Activated CD4-positive, alpha-beta T cell treated with anti-CD3 and anti-CD28 coated beads, Interleukin-2, amount 50 U/mL, for 48 hours (primary cell): ENCODE data around the gene SYS1.
"Not testable (repeated sequence)": the region's sequence is repeated elsewhere in the genome, so short reads cannot be mapped to it uniquely, and the experiment has no call there.

Experiments used
- DNase-seq, 2 experiments: peaks; one replicate each; pipeline ENCODE4 v3.0.0-alpha.2; 2020

SYS1 gene

GRCh38 chr20:45340236-45340847, 22.6 kb upstream of the SYS1 start:
- DNase-seq = no peak

- no peak for DNase-seq
These were observed 22.0 kb upstream of the SYS1 start for GRCh38 chr20:45340951-45341350.

DNA sequence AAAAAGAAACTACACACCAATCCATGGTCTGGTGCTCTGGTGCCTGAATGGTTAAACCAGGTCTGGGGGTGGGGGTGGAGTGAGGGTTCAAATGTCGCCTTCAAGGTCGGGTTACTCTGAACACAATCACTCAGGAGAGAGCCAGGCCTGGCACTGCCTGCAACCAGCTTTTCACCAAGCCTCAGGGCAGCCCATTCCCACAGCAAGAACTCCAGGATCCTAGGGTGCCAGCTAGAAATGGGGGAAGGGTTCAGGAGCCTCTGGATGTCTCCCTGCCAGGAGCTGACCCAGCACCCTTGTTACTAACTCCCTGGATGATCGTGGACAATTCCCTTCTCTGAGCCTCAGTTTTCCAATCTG, 21.4 kb upstream of the SYS1 start:
- DNase-seq = no peak

DNA sequence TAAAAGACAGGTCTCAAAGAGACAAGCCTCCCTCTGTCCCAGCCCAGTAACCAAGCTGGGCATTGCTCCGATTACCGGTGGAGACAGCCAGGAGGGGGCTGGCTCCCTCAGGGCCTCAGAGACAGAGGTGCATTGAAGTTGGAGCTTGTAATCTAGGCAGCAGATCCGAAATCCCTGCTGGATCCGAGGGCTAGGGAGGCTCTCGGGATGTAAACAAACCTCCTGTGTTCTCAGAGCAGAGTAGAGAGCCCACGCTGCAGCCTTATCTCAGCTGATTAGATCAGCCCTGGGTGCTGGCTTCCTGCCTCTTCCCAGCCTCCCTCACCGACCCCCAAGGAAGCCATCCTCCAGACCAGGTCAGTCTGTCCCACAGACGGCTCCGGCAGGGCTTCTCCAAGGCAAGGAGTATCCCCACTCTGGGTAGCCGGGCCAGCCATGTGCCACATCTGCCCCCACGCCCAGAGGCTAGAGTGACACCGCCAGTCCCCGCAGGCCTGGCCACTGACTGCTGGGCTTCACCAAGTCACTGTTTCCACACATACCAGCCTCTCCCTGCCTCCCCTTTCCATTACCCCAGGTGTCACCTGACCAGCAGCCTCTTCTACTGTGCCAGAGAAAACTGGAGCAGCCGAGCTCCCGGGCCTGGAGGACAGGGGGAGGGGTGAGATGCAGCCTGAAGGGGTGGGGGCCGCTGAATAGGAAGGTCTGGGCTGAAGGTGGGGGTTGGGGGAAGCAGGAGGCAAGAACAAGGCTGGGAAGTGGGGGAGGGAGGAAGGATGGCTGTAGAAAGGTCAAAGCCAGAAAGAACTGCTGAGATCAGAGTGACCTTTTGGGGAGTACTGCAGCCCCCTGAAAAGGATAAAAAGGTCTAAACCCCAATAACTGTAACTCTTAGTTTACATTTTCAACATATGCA, 20.8 kb upstream of the SYS1 start:
- DNase-seq = no peak

DNA sequence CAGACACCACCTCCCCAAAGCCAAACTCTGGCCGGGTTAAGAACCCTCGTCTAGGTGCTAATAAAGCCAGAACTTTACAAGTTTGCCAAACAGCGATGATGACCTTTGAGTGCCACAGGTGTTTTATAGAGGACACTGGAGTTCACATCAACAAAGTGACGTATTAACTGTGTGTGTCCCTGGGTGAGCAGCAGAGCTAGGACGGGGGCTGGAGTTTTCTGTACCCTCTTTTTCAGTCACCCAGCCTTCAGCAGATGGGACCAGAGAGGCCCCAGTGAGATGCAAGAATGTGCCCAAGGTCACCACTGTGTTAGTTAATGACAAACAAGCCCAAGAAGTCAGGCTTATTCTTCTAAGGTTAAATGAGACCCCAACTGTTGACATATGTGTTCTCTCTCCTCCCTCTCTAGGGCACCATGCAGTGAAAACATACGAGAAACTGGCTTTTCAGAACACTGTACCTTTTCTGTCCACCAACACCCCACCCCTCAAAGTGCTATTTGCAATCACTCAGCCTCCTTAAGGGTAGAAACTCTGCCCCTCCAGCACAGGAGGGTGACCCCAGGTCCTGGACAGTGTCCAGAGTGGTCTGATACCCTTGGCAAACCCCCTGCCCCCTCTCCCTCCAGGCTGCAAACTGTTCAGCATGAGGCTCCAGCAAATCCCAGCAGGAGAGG, 20.0 kb upstream of the SYS1 start:
- DNase-seq = no peak

DNA sequence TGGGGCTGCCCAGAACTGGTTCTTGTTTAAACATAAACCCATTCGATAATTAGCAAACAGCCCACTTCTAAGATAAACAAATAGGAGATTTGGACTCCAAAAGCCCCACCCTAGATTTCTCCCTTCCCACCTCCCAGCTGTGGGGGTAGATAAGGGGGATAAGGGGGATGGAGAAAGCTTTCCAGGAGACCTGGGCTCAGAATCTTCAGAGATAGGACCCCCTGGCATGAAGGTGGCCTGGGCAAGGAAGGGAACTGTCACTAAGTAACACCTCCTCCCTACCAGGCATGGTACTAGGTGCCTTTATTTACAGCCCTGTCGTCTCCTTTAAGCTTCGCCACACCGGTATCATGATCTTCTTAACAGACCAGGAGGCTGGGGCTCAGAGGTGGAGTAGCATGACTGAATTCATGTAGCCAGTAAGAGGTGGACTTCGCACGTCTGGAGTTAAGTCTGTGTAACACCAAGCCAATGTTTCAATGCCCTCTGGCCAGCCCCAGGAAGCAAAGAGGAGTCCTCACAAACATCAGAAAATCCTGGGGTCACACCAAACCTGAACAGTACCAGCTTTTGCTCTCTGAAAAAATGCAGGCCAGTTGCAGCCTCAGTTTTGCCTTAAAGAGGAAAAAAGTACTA, 19.3 kb upstream of the SYS1 start:
- DNase-seq = no peak

GRCh38 chr20:45344168-45344860, 18.6 kb upstream of the SYS1 start:
- peak in 1 of 2 experiments; percentile 22 for DNase-seq

DNA sequence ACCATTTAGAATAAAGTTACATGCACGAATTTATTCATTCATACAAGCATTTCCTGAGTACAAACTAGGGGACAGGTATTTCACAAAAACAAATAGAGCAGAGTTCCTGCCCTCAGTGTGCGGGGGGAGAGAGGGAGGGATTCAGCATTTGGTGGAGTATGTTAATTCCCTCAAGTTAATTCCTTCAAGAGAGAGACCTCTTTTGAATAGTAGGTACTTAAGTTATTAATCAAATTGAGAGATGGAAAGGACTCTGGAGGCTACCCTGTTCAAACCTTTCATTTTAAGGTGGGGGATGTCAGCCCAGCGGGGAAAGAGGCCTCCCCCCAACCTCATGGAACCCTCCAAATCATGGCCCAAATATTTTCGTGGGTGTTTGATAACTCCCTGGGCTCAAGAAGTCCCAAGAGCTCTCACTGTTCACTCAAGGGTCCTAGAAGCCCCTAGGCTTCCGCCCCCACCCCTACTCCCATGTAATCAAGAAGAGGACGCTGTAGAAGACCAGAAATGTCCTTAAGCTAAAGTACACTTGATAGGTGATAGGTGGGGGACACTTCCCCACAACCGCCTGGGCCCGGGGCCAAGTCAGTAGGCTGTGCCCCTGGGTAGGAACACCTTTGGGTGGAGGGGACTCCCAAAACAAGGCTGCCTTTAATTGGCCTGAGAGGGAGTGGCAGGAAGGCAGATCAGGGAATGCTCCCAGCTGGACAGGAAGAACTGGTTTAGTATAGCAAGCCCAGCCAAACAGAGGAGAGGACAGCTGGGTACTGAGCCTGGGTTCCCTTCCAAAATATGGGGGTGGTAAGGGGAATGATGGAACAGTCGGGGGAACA, 17.6 kb upstream of the SYS1 start:
- DNase-seq = no peak

DNA sequence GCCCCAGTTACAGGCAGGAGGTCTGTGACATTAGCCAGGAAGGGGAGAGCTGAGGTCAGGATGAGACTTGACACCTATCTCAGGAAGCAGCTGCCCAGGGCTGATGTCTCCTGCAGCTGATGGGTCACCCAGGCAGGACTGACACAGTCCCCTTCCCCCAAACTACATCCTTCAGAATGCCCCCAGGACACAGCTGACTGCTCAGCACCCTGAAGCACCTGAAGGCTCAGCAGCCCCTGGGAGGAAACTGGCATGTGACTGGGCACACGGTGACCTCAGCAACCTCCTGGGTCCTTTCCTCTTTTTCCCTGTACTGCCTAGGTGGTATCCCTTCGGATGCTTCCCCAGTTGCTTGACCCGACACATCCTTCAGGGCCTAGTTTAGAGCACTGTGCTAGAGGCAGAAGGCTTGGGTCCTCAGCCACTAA, 16.7 kb upstream of the SYS1 start:
- no peak for DNase-seq

DNA sequence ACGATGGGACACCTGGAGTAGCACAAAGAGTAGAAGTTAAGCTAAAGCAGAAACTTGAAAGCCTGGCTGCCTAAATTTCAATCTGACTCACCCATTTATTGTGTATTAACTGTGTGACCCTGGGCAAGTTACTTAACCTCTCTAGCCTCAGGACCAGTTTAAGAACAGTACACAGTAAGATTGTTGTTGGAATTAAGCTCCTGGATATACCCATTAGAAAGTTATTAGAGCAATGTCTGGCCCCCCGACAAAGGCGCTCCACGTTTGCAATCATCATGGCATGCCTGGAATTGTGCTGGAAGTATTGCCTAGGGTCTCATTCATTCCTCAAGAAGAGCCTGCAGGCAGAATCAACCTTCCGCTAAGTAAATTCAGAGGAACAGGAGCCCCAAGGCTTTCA, 16.1 kb upstream of the SYS1 start:
- no peak for DNase-seq

GRCh38 chr20:45347297-45347935, 15.5 kb upstream of the SYS1 start:
- DNase-seq = no peak

DNA sequence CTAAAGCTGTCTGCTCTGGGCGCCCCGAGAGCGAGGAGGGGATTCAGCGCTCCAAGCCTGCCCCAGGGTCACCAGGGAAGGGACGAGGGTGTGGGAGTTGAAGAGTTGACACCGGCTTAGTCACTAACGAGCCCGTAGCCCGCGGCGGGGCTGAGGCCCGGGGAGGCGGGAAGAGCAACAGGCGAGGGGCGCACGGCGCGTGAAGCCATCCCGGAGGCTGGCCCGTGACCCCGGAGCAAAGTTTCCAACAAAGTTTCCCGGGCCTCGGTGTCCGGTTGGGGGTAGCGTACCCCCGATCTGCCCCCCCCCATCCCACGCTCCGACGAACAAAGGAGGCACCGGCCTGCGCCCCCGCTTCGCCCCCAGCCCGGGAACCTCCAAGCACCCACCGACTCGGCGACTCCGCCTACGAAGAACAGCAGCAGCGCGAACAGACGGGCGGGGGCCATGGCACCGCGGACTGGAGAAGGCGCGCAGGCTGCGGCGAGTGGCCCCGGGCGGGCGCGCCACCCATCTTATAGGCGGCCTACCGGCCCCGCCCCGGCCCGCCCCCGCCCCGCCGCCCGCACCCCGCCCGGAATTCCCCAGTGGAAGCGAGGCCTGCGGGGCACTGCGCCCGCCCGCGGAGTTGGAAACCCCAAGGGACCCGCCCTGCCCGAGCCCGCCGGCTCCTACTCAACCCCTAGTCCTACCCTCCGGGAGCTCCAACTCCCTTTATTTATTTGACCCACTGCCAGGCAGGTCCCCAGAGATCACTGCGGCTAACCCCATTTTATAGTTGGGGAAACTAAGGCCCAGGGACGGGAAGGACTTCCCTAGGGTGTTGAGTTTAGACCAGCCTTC, 14.8 kb upstream of the SYS1 start, which contains the start of gene SDC4:
SDC4 (minus strand) TSS at position 489 of the 843 bp plus-strand sequence; CDS start at position 449, 40 bp downstream.
- DNase-seq = peak; percentile 73 to 74

- no peak for DNase-seq
These were observed 12.7 kb upstream of the SYS1 start for GRCh38 chr20:45350217-45350616.

DNA sequence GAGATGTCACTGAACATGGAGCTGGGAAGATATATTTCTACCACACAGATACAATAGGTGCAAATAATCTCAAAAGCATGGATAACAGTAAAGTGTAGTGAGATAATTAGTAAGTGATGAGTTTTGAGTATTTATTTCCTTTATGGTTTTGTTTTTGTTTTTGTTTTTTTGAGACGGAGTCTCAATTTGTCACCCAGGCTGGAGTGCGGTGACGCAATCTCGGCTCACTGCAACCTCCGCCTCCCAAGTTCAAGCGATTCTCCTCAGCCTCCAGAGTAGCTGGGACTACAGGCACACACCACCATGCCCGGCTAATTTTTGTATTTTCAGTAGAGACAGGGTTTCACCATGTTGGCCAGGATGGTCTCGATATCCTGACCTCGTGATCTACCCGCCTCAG, 12.2 kb upstream of the SYS1 start:
- not testable (repeated sequence) for DNase-seq

- no peak for DNase-seq
These were observed 10.2 kb upstream of the SYS1 start for GRCh38 chr20:45352729-45353128.

- DNase-seq = no peak
These were observed 9.2 kb upstream of the SYS1 start for GRCh38 chr20:45353746-45354145.

DNA sequence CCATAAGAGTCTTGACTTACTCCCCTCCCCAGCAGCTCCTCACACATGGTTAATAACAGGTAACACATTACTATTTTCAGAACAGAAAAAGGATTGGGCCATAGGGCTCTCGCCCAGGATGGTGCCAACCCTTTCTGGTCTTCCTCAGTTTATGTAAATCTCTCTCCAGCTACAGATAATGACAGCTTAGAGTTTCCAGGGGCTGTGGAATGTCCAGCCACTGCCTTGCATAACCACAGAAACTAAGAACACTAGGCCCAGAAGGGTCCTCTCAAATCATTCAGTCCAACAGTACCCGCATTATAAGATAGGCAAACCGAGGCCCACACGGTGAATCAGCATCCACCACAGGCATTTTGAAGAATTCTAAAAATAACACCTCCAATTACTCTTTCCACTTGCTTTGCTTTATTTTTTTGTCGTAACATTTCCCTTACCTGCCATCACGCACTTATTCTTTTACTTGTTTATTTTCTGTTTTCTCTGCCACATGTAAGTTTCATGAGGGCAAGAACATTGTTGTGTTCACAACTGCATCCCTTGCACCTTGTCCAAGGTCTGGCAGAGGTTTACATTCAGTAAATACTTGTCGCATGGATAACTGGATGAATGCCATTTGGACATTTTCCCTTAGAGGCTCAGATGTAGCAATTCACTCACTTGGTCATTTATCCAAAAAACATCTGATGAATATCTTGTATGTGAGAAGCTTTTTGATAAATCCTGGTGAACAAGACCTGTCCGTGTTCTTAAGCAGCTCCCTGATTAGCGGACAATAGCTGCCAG, 8.3 kb upstream of the SYS1 start:
- peak; percentile 36 to 54 for DNase-seq

DNA sequence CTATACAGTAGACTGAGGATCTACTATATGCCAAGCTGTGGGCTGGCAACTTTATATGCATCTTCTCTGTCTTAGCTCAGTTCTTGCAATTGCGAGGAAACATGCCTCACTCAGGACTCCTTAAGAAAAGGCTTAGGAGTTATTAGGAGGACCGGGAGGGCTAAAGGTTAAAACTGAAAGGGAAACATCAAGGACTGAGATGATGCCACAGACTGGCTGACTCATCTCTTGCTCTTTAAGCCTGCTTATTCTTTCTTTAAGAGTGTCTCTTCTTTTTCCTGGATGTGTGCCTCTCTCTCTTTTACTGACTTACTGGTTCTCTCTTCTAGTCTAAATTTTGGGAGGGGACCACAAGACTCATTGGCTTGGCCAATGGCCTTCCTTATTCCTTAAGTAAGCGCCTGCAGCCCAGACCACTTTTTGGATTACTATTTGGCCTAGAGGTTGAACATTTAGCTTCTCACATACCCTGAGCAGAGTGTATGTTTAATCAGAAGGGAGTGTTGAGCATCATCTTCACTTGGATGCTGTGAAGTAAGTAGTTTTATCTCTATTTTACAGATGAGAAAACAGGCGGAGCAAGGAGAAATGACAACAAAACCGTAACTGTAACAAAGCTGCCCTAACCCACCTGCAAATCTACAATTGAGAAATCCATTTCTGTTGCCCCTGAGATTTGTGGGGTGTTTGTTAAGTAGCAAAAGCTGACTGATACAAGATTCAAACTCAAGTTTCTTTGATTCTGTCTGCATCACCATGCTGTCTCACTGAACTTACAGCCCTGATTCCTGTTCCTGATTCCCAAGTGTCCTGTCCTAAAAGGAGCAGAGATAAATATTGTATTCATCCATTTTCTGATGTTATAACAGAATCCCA, 7.5 kb upstream of the SYS1 start:
- DNase-seq = peak in 1 of 2 experiments; percentile 20
